Sigmoid colon (tissue), 4 donors: ENCODE data around the gene SORL1-AS1.

ENCODE experiments used
- EP300 ChIP-seq, 4 donors: sonication (generic); formaldehyde crosslinking; IDR thresholded peaks; one replicate each; pipeline ENCODE4 v1.6.1; 2017; ENCODE audit warnings: antibody characterized with exemption in 4 of 4
- POLR2A ChIP-seq, 2 donors: fragments of 450-650 bp; IDR thresholded peaks; one replicate each; pipeline ENCODE4 v1.6.1; 2016; ENCODE audit warnings: antibody characterized with exemption in 2 of 2, mild to moderate bottlenecking in 2 of 2, moderate library complexity in 2 of 2
- POLR2AphosphoS5 ChIP-seq, 4 donors: sonication (generic); formaldehyde crosslinking; IDR thresholded peaks; one replicate each; pipeline ENCODE4 v1.6.1; 2017; ENCODE audit warnings: antibody characterized with exemption in 4 of 4
- TF ChIP-seq, protein P1 (sequence below), 4 experiments: fragments of 450-650 bp in 3 of 4; fragments of 200-600 bp in 1 of 4; IDR thresholded peaks; one replicate each; pipeline ENCODE4 v1.5.1; 2016 to 2019; ENCODE audit warnings: antibody characterized with exemption in 4 of 4, mild to moderate bottlenecking in 3 of 4, moderate library complexity in 2 of 4

DNA sequence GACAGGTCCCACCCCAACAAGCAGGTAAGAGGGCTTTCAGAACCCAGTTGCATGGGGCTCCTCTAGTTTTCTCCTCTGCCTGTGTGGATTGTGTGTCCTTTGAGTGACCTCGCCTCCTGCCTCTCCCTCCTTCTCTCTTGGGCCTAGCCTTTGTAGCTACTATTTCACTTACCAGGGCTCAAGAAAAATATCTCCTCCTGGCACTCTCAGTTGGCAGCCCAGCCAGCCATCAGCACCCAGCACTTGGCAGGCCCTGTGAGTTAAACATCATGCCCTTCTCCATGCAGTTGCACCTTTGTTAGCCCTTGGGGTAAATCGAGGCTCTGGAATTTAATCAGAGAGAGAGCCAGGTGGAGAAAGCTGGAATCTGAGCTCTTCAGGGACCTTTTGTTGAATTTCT lies 35.4 kb upstream of the SORL1-AS1 start:
- TF ChIP-seq, protein P1, sequence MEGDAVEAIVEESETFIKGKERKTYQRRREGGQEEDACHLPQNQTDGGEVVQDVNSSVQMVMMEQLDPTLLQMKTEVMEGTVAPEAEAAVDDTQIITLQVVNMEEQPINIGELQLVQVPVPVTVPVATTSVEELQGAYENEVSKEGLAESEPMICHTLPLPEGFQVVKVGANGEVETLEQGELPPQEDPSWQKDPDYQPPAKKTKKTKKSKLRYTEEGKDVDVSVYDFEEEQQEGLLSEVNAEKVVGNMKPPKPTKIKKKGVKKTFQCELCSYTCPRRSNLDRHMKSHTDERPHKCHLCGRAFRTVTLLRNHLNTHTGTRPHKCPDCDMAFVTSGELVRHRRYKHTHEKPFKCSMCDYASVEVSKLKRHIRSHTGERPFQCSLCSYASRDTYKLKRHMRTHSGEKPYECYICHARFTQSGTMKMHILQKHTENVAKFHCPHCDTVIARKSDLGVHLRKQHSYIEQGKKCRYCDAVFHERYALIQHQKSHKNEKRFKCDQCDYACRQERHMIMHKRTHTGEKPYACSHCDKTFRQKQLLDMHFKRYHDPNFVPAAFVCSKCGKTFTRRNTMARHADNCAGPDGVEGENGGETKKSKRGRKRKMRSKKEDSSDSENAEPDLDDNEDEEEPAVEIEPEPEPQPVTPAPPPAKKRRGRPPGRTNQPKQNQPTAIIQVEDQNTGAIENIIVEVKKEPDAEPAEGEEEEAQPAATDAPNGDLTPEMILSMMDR (IDR thresholded peaks at IDR 0.05), result no peak
- TF ChIP-seq POLR2A (IDR thresholded peaks at IDR 0.05) (no peak), POLR2AphosphoS5 (IDR thresholded peaks at IDR 0.05) (no peak), EP300 (IDR thresholded peaks at IDR 0.05) (no peak)
